Omental fat pad (tissue), 4 donors: ENCODE data around the gene GLMP. TPM values are rescaled to one million over a fixed set of nuclear protein-coding genes. Genes with fewer than 3 reads are reported as not detected.
"Not testable (repeated sequence)": the region's sequence is repeated elsewhere in the genome, so short reads cannot be mapped to it uniquely, and the experiment has no call there.

ENCODE experiments used
- ATAC-seq: fragments of 150-250 bp; one replicate; pipeline ENCODE4 v1.9.1; 2016; ENCODE audit warnings: mild to moderate bottlenecking, moderate library complexity; ENCODE audit not compliant: low FRiP score
- DNase-seq: peaks from one replicate; pipeline ENCODE4 v3.0.0-alpha.2; 2019; ENCODE audit warnings: low spot score
- CTCF ChIP-seq, 3 donors: fragments of 450-650 bp; IDR thresholded peaks; one replicate each; pipeline ENCODE4 v1.5.1; 2016 to 2017; ENCODE audit warnings: antibody characterized with exemption in 3 of 3, mild to moderate bottlenecking in 3 of 3, moderate library complexity in 2 of 3
- total RNA-seq, 4 donors: library from RNA; depleted of rRNA; stranded (reverse); fragments of >200 nt; gene quantifications; one replicate each; pipeline ENCODE4 v1.1.0, GENCODE V29; 2016

GLMP gene
- total RNA-seq, 4 donors from 2014 or later, result 44.0 to 71.1 (median 55.9) TPM

- DNase-seq, result no peak
- TF ChIP-seq CTCF (IDR thresholded peaks at IDR 0.05), result no peak
- ATAC-seq, result no peak
Observed at GRCh38 chr1:156336242-156336641, 40.8 kb upstream of the GLMP start.

- ATAC-seq, DNase-seq: not testable (repeated sequence)
Observed at GRCh38 chr1:156323179-156323578, 27.7 kb upstream of the GLMP start.

- ATAC-seq, result no peak
- TF ChIP-seq CTCF (IDR thresholded peaks at IDR 0.05), result no peak
- DNase-seq, result no peak
Observed at GRCh38 chr1:156320560-156320959, 25.1 kb upstream of the GLMP start.

- ATAC-seq (no peak), DNase-seq (no peak)
- no peak for TF ChIP-seq CTCF (IDR thresholded peaks at IDR 0.05)
Observed at GRCh38 chr1:156319664-156320063, 24.2 kb upstream of the GLMP start.

GRCh38 chr1:156316909-156317308 is 21.4 kb upstream of the GLMP start:
- no peak for DNase-seq
- TF ChIP-seq CTCF (IDR thresholded peaks at IDR 0.05), result no peak

GRCh38 chr1:156310962-156311361 is 15.5 kb upstream of the GLMP start:
- peak; percentile 73 for ATAC-seq
- DNase-seq, result no peak
- no peak for TF ChIP-seq CTCF (IDR thresholded peaks at IDR 0.05)

More at GRCh38 chr1:156316909-156317308, 21.4 kb upstream of the GLMP start:
- ATAC-seq, result no peak

GRCh38 chr1:156308078-156308477 is 12.6 kb upstream of the GLMP start:
- no peak for ATAC-seq
- no peak for DNase-seq
- TF ChIP-seq CTCF (IDR thresholded peaks at IDR 0.05), result no peak

GRCh38 chr1:156305215-156305614 is 9.7 kb upstream of the GLMP start:
- no peak for TF ChIP-seq CTCF (IDR thresholded peaks at IDR 0.05)
- ATAC-seq, result no peak
- no peak for DNase-seq
